Measurements from ENCODE around the gene CCNY.
"Not testable (repeated sequence)": the region's sequence is repeated elsewhere in the genome, so short reads cannot be mapped to it uniquely, and the experiment has no call there.

Gene CCNY

GRCh38 chr10:35520996-35521395 is 184.7 kb downstream of the CCNY start:
- FAIRE-seq (no peak), DNase-seq (ENCODE audit: insufficient read length, low spot score) (no peak)
- TF ChIP-seq POLR2A (IDR thresholded peaks at IDR 0.05; ENCODE audit: low read depth, low read length): no peak

GRCh38 chr10:35523670-35524225 is 187.4 kb downstream of the CCNY start:
- TF ChIP-seq POLR2A (IDR thresholded peaks at IDR 0.05; ENCODE audit: low read depth, low read length): no peak
- DNase-seq (ENCODE audit: insufficient read length, low spot score): no peak

GRCh38 chr10:35526746-35527145 is 190.4 kb downstream of the CCNY start:
- FAIRE-seq: no peak
- TF ChIP-seq POLR2A (IDR thresholded peaks at IDR 0.05; ENCODE audit: low read depth, low read length): no peak
- DNase-seq (ENCODE audit: insufficient read length, low spot score): no peak

More at GRCh38 chr10:35523670-35524225, 187.4 kb downstream of the CCNY start:
- FAIRE-seq: no peak

- no peak for TF ChIP-seq POLR2A (IDR thresholded peaks at IDR 0.05; ENCODE audit: low read depth, low read length)
- no peak for FAIRE-seq
These were observed 195.8 kb downstream of the CCNY start for GRCh38 chr10:35532141-35532540.

GRCh38 chr10:35533565-35533964 is 197.3 kb downstream of the CCNY start:
- FAIRE-seq (no peak), DNase-seq (ENCODE audit: insufficient read length, low spot score) (no peak)
- no peak for TF ChIP-seq POLR2A (IDR thresholded peaks at IDR 0.05; ENCODE audit: low read depth, low read length)

More at GRCh38 chr10:35532141-35532540, 195.8 kb downstream of the CCNY start:
- no peak for DNase-seq (ENCODE audit: insufficient read length, low spot score)

- no peak for TF ChIP-seq POLR2A (IDR thresholded peaks at IDR 0.05; ENCODE audit: low read depth, low read length)
- FAIRE-seq (no peak), DNase-seq (ENCODE audit: insufficient read length, low spot score) (no peak)
These were observed 198.8 kb downstream of the CCNY start for GRCh38 chr10:35535136-35535535.

DNA sequence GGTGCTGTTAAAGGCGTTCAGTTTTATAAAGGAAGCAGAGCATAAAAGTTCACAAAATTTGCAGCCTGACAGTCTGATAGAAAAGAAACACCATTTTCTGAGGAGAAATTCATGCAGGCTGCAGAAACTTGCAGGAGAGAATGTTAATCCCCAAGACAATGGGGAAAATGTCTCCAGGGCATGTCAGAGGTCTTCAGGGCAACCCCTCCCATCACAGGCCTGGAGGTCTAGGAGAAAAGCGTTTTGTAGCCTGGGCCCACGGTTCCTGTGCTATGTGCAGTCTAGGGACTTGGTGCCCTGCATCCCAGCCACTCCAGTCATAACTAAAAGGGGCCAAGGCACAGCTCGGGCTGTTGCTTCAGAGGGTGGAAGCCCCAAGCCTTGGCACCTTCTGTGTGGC is 200.5 kb downstream of the CCNY start:
- FAIRE-seq (no peak), DNase-seq (ENCODE audit: insufficient read length, low spot score) (no peak)
- TF ChIP-seq POLR2A (IDR thresholded peaks at IDR 0.05; ENCODE audit: low read depth, low read length): no peak

DNA sequence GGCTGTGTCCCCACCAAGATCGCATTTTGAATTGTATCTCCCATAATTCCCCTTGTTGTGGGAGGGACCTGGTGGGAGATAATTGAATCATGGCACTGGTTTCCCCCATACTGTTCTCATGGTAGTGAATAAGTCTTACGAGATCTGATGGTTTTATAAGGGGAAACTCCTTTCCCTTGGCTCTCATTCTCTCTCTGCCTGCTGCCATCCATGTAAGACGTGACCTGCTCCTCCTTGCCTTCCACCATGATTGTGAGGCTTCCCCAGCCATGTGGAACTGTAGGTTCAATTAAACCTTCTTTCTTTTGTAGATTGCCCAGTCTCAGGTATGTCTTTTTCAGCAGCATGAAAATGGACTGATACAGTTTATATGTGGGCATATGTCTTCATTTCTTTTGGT is 201.6 kb downstream of the CCNY start:
- FAIRE-seq; DNase-seq (ENCODE audit: insufficient read length, low spot score): not testable (repeated sequence)

GRCh38 chr10:35540296-35541164 is 204.2 kb downstream of the CCNY start:
- FAIRE-seq (no peak), DNase-seq (ENCODE audit: insufficient read length, low spot score) (no peak)
- no peak for TF ChIP-seq POLR2A (IDR thresholded peaks at IDR 0.05; ENCODE audit: low read depth, low read length)

- no peak for TF ChIP-seq POLR2A (IDR thresholded peaks at IDR 0.05; ENCODE audit: low read depth, low read length)
- DNase-seq (ENCODE audit: insufficient read length, low spot score) (no peak), FAIRE-seq (no peak)
These were observed 205.4 kb downstream of the CCNY start for GRCh38 chr10:35541720-35542119.

DNA sequence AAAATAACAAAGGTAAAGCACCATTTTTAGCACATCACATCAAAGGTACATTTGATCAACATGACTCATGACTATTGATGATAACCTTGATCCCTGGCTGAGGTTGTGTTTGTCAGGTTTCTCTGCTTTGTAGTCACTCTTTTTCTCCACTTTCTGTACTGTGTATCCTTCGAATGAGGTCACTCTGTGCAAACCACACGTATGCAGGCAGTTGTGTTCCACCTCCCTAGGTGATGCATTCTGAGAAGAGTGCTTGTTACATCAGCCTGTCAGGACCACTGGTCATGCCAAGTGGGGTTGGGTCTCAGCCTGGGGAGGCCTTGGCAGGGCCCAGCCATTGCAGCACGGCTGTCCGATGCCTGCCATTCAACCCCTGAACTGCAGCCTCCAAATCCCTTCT is 206.0 kb downstream of the CCNY start:
- DNase-seq (ENCODE audit: insufficient read length, low spot score) (no peak), FAIRE-seq (no peak)
- TF ChIP-seq POLR2A (IDR thresholded peaks at IDR 0.05; ENCODE audit: low read depth, low read length): no peak

DNA sequence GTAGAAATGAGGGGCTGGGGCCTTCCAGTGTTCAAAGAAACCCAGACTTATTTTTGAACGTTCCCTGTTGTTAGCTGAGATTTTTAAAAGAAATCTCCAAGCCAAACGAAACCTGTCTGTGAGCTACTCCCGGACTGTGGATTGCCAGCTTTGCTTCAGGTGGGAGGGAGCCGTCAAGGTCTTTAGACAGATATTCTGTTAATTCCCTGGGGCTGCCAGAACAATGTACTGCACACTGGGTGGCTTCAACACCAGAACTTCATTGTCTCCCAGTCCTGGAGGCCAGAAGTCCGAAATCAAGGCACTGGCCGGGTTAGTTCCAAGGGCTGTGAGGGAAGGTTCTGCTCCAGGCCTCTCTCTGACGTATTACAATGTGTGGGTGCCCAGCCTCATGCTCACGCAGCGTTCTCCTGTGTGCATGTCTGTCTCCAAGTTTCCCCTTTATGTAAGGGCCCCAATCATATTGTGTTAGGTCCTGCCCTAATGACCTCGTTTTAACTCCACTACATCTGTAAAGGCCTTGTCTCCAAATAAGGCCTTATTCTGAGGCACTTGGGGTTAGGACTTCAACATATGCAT is 208.9 kb downstream of the CCNY start:
- no peak for TF ChIP-seq POLR2A (IDR thresholded peaks at IDR 0.05; ENCODE audit: low read depth, low read length)
- FAIRE-seq (no peak), DNase-seq (ENCODE audit: insufficient read length, low spot score) (no peak)

DNA sequence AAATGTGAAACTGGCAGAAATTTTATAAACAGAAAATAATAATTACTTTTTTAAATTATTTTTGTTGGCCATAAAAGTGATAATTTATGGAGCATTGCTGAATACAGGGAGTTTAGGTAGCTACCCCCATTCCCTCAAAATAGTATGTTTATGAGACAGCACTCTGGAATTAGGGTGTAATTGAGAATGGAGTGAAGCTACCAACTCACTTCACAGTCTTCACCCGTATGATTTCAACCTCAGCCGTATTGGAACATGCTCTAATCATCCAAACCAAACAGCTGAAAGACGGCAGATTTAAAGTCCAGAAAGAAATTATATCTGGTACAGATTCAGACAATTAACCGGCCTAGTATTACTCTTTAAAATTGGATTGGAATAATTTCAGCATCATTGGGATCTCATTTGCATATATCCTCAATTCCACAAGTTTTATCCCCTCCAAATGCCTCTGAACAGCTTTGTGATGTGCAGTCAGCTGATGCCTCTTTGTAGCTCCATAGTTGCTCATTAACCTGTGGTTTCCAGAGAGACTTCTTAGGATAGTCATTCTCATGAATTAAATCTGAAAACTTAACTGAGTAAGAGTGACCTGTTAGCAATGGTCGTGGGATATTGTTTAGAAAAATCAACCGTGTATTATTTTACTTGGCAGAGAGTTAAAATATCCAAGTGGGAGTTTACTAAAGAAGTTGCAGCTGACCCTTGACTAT is 209.7 kb downstream of the CCNY start:
- TF ChIP-seq POLR2A (IDR thresholded peaks at IDR 0.05; ENCODE audit: low read depth, low read length): no peak
- FAIRE-seq (no peak), DNase-seq (ENCODE audit: insufficient read length, low spot score) (no peak)

GRCh38 chr10:35546824-35547225 is 210.5 kb downstream of the CCNY start:
- TF ChIP-seq POLR2A (IDR thresholded peaks at IDR 0.05; ENCODE audit: low read depth, low read length): no peak
- DNase-seq (ENCODE audit: insufficient read length, low spot score) (no peak), FAIRE-seq (no peak)

Data from H54 (cell line).